Loucy (cell line): Measurements from ENCODE around the gene FCSK.

Experiments
- H2AFZ ChIP-seq: fragments of 200-600 bp; sonication (generic); 2 replicates; pipeline ENCODE4 v1.6.0; 2016; ENCODE audit warnings: antibody characterized with exemption, mild to moderate bottlenecking, low read length, moderate library complexity
- H3F3A ChIP-seq: fragments of 200-600 bp; 2 replicates; pipeline ENCODE4 v1.6.0; 2016; ENCODE audit warnings: antibody characterized with exemption, low read depth, mild to moderate bottlenecking
- H3K27me3 ChIP-seq: fragments of 200-600 bp; sonication (generic); 2 replicates; pipeline ENCODE4 v1.6.1; 2014; ENCODE audit warnings: low read length, mild to moderate bottlenecking; ENCODE audit not compliant: insufficient read depth, poor library complexity, severe bottlenecking
- H3K36me3 ChIP-seq: fragments of 200-600 bp; sonication (generic); 2 replicates; pipeline ENCODE4 v1.6.1; 2016; ENCODE audit warnings: low read length; ENCODE audit not compliant: insufficient read depth
- H3K4me1 ChIP-seq: fragments of 200-600 bp; sonication (generic); 2 replicates; pipeline ENCODE4 v1.5.1; 2014; ENCODE audit warnings: low read length, mild to moderate bottlenecking; ENCODE audit not compliant: insufficient read depth, poor library complexity, severe bottlenecking
- H3K4me2 ChIP-seq: fragments of 200-600 bp; sonication (generic); 2 replicates; pipeline ENCODE4 v1.6.0; 2014; ENCODE audit warnings: antibody characterized with exemption, low read length, low read depth, mild to moderate bottlenecking; ENCODE audit not compliant: poor library complexity, severe bottlenecking
- H3K4me3 ChIP-seq: fragments of 200-600 bp; sonication (generic); 2 replicates; pipeline ENCODE4 v1.5.1; 2014; ENCODE audit warnings: low read length, mild to moderate bottlenecking, mixed read lengths; ENCODE audit not compliant: poor library complexity, severe bottlenecking
- H3K79me2 ChIP-seq: fragments of 200-600 bp; sonication (generic); 2 replicates; pipeline ENCODE4 v1.6.1; 2014; ENCODE audit warnings: low read length; ENCODE audit not compliant: insufficient read depth
- H3K9ac ChIP-seq: fragments of 200-600 bp; sonication (generic); 2 replicates; pipeline ENCODE4 v1.6.0; 2014; ENCODE audit warnings: mild to moderate bottlenecking, low read depth, low read length, moderate library complexity; ENCODE audit not compliant: poor library complexity, severe bottlenecking
- H3K9me2 ChIP-seq: fragments of 200-600 bp; sonication (generic); replicated peaks from 2 replicates; pipeline ENCODE4 v1.6.1; 2016; ENCODE audit warnings: low read depth, low read length, mixed read lengths
- H3K9me3 ChIP-seq: fragments of 200-600 bp; sonication (generic); 2 replicates; pipeline ENCODE4 v1.6.1; 2014; ENCODE audit warnings: mild to moderate bottlenecking, antibody characterized with exemption, low read length, low read depth; ENCODE audit not compliant: insufficient read depth
- H4K20me1 ChIP-seq: fragments of 200-600 bp; sonication (generic); 2 replicates; pipeline ENCODE4 v1.6.0; 2014; ENCODE audit warnings: antibody characterized with exemption, low read length, mild to moderate bottlenecking; ENCODE audit not compliant: insufficient read depth, poor library complexity, severe bottlenecking
- CTCF ChIP-seq: fragments of 200-600 bp; sonication (generic); conservative IDR thresholded peaks from 2 replicates; pipeline ENCODE4 v1.5.1; 2014; ENCODE audit warnings: mild to moderate bottlenecking, antibody characterized with exemption, low read length
- EZH2phosphoT487 ChIP-seq: fragments of 200-600 bp; IDR thresholded peaks from 2 replicates; pipeline ENCODE4 v1.6.1; 2018; ENCODE audit warnings: antibody characterized with exemption, mild to moderate bottlenecking, moderate library complexity, borderline replicate concordance

FCSK gene

GRCh38 chr16:70422543-70422942 is 31.9 kb upstream of the FCSK start:
- H4K20me1 ChIP-seq, result peaks cover 18% of the 10 kb centered on the region
- no peaks in the 10 kb centered on the region for H3K9me3 ChIP-seq
- no peak for TF ChIP-seq EZH2phosphoT487
- TF ChIP-seq CTCF, result no peak
- no peaks in the 10 kb centered on the region; the same call in 1 of the 2 replicates for H3K36me3 ChIP-seq
- H3K4me3 ChIP-seq, result no peak overlapping the region
- peaks cover 21% of the 10 kb centered on the region for H3K4me1 ChIP-seq
- no peaks in the 10 kb centered on the region for H3F3A ChIP-seq
- no peak overlapping the region for H2AFZ ChIP-seq
- H3K9me2 ChIP-seq, result no peaks in the 10 kb centered on the region
- no peak overlapping the region for H3K4me2 ChIP-seq
- peaks cover 79% of the 10 kb centered on the region for H3K79me2 ChIP-seq
- H3K27me3 ChIP-seq, result no peaks in the 10 kb centered on the region
- no peak overlapping the region for H3K9ac ChIP-seq

GRCh38 chr16:70427786-70428177 is 26.6 kb upstream of the FCSK start:
- Histone ChIP-seq H2AFZ (no peak overlapping the region), H3K9me3 (no peaks in the 10 kb centered on the region), H3K4me3 (peak overlapping the region; percentile 66), H3F3A (0 out of 2 replicates have a peak, but pooled peaks cover 3% of the 10 kb centered on the region), H3K9ac (peak overlapping the region; percentile 86), H3K79me2 (peaks cover 63% of the 10 kb centered on the region), H3K4me1 (peaks cover 48% of the 10 kb centered on the region), H3K27me3 (no peaks in the 10 kb centered on the region), H4K20me1 (no peaks in the 10 kb centered on the region), H3K36me3 (no peaks in the 10 kb centered on the region), H3K4me2 (peak overlapping the region; percentile 93), H3K9me2 (no peaks in the 10 kb centered on the region)
- TF ChIP-seq EZH2phosphoT487 (no peak), CTCF (no peak)

GRCh38 chr16:70428178-70428998 is 26.0 kb upstream of the FCSK start:
- Histone ChIP-seq H2AFZ (no peak overlapping the region), H3K27me3 (no peaks in the 10 kb centered on the region), H3K4me1 (peaks cover 54% of the 10 kb centered on the region), H4K20me1 (no peaks in the 10 kb centered on the region), H3K36me3 (no peaks in the 10 kb centered on the region), H3F3A (0 out of 2 replicates have a peak, but pooled peaks cover 3% of the 10 kb centered on the region), H3K9me3 (no peaks in the 10 kb centered on the region), H3K9ac (peak overlapping the region; percentile 86), H3K4me3 (peak overlapping the region; percentile 66), H3K4me2 (peak overlapping the region; percentile 93), H3K9me2 (no peaks in the 10 kb centered on the region), H3K79me2 (peaks cover 64% of the 10 kb centered on the region)
- no peak for TF ChIP-seq EZH2phosphoT487
- TF ChIP-seq CTCF, result no peak
